ENCODE measurements around the gene BRCA1. TPM values are rescaled to one million over a fixed set of nuclear protein-coding genes. Genes with fewer than 3 reads are reported as not detected.

Gene BRCA1
- total RNA-seq, 1 donor from 2014 or later, result 0.85 TPM

DNA sequence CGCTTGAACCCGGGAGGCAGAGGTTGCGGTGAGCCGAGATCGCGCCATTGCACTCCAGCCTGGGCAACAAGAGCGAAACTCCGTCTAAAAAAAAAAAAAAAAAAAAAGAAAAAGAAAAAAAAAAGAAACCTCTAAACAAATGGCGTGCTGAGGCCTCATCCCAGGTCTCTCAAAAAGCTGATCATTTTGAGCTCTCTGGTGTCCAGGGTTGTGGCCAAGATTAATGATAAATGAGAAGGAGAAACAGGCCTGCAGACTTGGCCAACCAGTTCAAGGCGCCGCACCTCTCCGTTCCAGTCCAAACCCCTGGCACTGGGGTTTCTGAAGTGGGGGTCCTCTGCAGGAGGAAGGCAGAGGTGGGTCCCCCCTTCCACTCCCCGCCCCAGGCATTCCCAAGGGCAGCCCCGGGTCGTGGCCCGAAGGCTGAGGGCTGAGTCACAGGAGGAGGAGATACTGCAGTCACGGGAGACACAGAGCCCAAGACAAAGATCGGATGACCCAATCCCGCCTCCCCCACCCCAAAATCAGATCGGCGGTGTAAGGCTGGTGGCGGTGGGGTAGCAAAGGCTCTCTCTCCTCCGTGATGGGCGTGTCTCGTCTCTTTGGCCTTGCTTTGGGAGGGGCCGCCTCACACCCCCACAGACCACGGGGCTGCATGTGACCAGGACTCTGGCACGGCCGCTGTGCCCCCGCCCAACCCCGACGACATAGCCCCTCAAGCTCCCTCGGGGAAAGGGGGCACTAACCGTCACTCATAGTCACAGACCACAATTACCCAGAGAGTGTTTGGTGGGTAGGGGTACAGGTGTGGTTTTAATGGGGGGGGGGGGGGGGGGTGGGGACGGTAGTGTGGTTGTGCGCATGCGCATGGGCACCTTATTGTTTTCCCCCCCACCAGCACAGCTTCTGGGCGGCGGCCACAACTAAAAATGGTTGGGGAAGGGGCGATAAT, 104.1 kb downstream of the BRCA1 start:
- peaks cover 0 to 21% of the 10 kb centered on the region in 2 donors for H3K4me1 ChIP-seq
- DNase-seq (ENCODE audit: low spot score in 2 of 2), result peak; percentile 39 to 85
- intact Hi-C loops (cut with DNase I), result loop anchor here (1.0 to 10.0 kb wide), 2 partner anchors 150 to 464 kb away; partner anchors contain the start of genes DHX8 and NBR1

DNA sequence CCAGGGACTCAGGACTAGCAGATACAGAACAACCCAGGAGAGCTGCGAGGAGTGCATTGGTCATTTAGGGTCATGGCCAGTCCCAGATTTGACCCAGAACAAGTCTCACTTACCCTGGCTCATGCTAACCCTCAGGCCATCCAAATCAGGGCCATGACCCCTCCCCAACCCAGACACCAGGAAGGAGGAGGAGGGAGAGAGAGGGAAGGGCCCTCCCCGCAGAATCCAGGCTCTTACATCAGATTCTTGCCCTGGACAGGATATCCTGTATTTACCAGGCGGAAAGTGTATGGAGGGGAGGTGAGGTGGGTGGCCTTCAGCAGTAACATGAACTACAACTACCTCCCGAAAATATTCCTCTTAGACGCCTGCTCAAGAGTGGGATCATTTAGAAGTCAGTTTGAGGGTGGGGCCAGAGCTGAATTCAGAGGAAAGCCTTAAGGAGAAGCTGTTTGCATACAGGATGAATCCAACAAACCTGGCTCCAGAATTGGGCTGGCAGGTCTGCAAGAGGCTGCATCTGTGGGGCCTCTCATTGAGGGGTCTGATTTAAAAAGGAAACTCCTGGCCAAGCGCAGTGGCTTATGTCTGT, 105.0 kb downstream of the BRCA1 start:
- Histone ChIP-seq H3K27me3 (no peaks in the 10 kb centered on the region), H3K4me3 (peak overlapping the region in 1 of 2 donors; percentile 82), H3K36me3 (peaks cover 21 to 27% of the 10 kb centered on the region in 2 donors), H3K4me1 (peaks cover 0 to 17% of the 10 kb centered on the region in 2 donors), H3K27ac (peak overlapping the region; percentile 73 to 90), H3K9me3 (no peaks in the 10 kb centered on the region)
- no peak for DNase-seq (ENCODE audit: low spot score in 2 of 2)
- intact Hi-C loops (cut with DNase I), result loop anchor here (10.0 kb wide), 1 partner anchor 465 kb away; the partner anchor contains the start of gene DHX8
- TF ChIP-seq, protein P1, sequence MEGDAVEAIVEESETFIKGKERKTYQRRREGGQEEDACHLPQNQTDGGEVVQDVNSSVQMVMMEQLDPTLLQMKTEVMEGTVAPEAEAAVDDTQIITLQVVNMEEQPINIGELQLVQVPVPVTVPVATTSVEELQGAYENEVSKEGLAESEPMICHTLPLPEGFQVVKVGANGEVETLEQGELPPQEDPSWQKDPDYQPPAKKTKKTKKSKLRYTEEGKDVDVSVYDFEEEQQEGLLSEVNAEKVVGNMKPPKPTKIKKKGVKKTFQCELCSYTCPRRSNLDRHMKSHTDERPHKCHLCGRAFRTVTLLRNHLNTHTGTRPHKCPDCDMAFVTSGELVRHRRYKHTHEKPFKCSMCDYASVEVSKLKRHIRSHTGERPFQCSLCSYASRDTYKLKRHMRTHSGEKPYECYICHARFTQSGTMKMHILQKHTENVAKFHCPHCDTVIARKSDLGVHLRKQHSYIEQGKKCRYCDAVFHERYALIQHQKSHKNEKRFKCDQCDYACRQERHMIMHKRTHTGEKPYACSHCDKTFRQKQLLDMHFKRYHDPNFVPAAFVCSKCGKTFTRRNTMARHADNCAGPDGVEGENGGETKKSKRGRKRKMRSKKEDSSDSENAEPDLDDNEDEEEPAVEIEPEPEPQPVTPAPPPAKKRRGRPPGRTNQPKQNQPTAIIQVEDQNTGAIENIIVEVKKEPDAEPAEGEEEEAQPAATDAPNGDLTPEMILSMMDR (IDR thresholded peaks at IDR 0.05), result no peak

More for the DNA sequence above, 104.1 kb downstream of the BRCA1 start:
- no peaks in the 10 kb centered on the region for H3K9me3 ChIP-seq
- no peaks in the 10 kb centered on the region for H3K27me3 ChIP-seq
- peaks cover 13 to 23% of the 10 kb centered on the region in 2 donors for H3K36me3 ChIP-seq
- H3K4me3 ChIP-seq, result peak overlapping the region; percentile 78 to 82
- H3K27ac ChIP-seq, result peak overlapping the region; percentile 73 to 90
- TF ChIP-seq, protein P1 (IDR thresholded peaks at IDR 0.05), result no peak

DNA sequence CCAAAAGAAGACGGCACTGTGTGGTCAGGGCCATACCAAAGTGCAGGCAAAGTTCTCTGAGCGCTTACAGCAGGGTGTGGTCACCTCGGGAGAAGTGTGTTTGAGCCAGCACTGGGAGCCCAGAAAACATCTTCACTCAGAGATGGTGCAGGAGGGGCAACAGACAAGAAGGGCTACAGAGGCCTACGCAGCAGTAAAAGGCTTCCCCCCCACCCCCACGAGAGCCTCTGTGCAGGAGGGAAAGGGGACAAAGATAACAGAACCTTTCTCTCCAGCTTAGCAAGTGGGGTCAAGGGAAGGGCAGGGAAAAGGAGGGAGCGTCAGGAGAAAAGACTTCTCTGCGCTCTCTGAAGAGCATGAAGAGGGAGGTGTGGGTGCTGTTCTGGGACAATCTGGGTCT, 105.7 kb downstream of the BRCA1 start:
- TF ChIP-seq, protein P1 (IDR thresholded peaks at IDR 0.05), result no peak
- intact Hi-C loops (cut with DNase I), result no loop called here
- H3K27ac ChIP-seq, result peak overlapping the region; percentile 73 to 90
- no peaks in the 10 kb centered on the region for H3K27me3 ChIP-seq
- peaks cover 27 to 28% of the 10 kb centered on the region in 2 donors for H3K36me3 ChIP-seq
- H3K9me3 ChIP-seq, result no peaks in the 10 kb centered on the region
- H3K4me3 ChIP-seq, result peak overlapping the region in 1 of 2 donors; percentile 17
- DNase-seq (ENCODE audit: low spot score in 2 of 2), result no peak
- H3K4me1 ChIP-seq, result peaks cover 0 to 17% of the 10 kb centered on the region in 2 donors

DNA sequence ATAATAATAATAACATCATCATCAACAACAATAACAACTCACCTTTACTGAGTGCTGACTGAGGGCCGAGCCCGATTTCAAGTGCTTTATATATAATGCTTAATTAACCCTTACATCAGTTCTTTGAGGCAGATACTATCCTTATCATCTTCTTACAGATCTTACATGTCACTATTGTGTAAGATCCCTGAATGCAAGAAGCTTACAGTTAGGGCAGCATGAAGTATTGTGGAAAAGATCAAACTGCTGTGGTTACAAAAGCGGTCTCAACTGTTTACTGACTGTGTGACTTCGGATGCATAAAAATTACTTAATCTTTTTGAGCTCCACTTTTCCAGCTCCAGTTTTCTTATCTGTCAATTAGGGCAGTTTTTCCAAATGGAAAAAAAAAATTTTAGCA, 106.2 kb downstream of the BRCA1 start:
- intact Hi-C loops (cut with DNase I), result no loop called here
- Histone ChIP-seq H3K9me3 (no peaks in the 10 kb centered on the region), H3K36me3 (peaks cover 30 to 33% of the 10 kb centered on the region in 2 donors), H3K27ac (peak overlapping the region in 1 of 2 donors; percentile 90), H3K27me3 (no peaks in the 10 kb centered on the region), H3K4me1 (peaks cover 0 to 17% of the 10 kb centered on the region in 2 donors), H3K4me3 (no peak overlapping the region)
- TF ChIP-seq, protein P1 (IDR thresholded peaks at IDR 0.05), result no peak
- no peak for DNase-seq (ENCODE audit: low spot score in 2 of 2)

DNA sequence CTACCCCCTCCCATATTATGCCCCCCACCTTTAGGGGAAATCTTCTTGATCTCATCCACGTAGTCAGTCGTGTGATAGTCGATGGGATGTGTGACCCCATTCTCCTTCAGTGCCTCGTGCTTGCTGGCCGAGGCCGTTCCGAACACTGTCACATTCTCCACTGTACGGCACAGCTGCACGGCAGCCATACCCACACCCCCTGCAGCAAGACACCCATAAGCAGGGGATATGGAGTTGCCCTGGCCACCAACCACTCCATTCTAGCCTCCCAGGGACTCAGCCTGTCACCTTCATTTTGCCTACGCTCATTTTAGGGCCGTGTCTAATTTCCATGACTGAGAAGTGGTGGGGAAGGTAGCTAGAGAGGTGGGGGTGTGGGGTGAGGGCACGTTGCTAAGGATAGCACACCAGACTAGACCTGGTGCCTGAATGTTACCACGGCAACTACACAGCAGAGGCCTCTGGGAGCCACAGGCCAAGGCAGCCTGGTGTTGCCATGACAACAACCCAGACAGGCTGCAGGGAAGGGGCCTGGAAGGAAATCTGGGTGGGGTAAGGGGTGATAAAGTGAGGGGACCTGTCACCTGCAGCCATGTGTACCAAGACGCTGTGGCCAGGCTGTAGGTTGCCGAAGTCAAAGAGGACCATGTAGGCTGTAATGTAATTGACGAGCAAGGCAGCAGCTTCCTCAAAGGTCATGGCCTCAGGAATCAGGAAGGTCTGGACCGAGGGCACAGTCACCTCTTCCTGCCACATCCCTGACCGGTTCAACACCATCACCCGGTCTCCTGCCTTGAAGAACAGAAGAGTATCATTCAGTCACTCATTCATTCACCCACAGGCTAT, 106.9 kb downstream of the BRCA1 start:
- no peak overlapping the region for H3K4me3 ChIP-seq
- H3K36me3 ChIP-seq, result peaks cover 35 to 36% of the 10 kb centered on the region in 2 donors
- intact Hi-C loops (cut with DNase I), result no loop called here
- no peaks in the 10 kb centered on the region for H3K27me3 ChIP-seq
- TF ChIP-seq, protein P1 (IDR thresholded peaks at IDR 0.05), result no peak
- H3K4me1 ChIP-seq, result peaks cover 0 to 17% of the 10 kb centered on the region in 2 donors
- DNase-seq (ENCODE audit: low spot score in 2 of 2), result no peak
- H3K27ac ChIP-seq, result no peak overlapping the region
- H3K9me3 ChIP-seq, result no peaks in the 10 kb centered on the region
